ENCODE data around the gene PRRT1B. TPM values are rescaled to one million over a fixed set of nuclear protein-coding genes. Genes with fewer than 3 reads are reported as not detected.

Gene PRRT1B
- total RNA-seq, 1 experiment from 2014 or later = not detected

- H2AFZ ChIP-seq (ENCODE audit: low read length) = no peak overlapping the region
- H3K9ac ChIP-seq (ENCODE audit: low read length) = no peak overlapping the region
- no peak for DNase-seq
- no peak overlapping the region for H3K4me3 ChIP-seq (ENCODE audit: low read length)
- H3K27me3 ChIP-seq (ENCODE audit: low read length) = no peaks in the 10 kb centered on the region
- H3K27ac ChIP-seq (ENCODE audit: low read length) = no peak overlapping the region
- no peaks in the 10 kb centered on the region for H3K9me2 ChIP-seq (replicated peaks; ENCODE audit: insufficient read depth, low read length)
- H3K9me3 ChIP-seq (ENCODE audit: low read length) = no peaks in the 10 kb centered on the region
- no peaks in the 10 kb centered on the region for H3K79me2 ChIP-seq (ENCODE audit: low read length)
- H3K4me2 ChIP-seq (ENCODE audit: low read depth, low read length, poor library complexity, severe bottlenecking) = no peak overlapping the region
- H3K36me3 ChIP-seq (ENCODE audit: insufficient read depth, low read length) = no peaks in the 10 kb centered on the region
- no peaks in the 10 kb centered on the region for H3K4me1 ChIP-seq (ENCODE audit: low read length)
- no peaks in the 10 kb centered on the region for H4K20me1 ChIP-seq (ENCODE audit: insufficient read depth, low read depth, low read length)
These were observed 6.7 kb downstream of the PRRT1B start for GRCh38 chr9:131552030-131552429.

- no peaks in the 10 kb centered on the region for H3K36me3 ChIP-seq (ENCODE audit: insufficient read depth, low read length)
These were observed 8.9 kb downstream of the PRRT1B start for GRCh38 chr9:131554087-131554842.

GRCh38 chr9:131554843-131555351, 9.6 kb downstream of the PRRT1B start:
- H4K20me1 ChIP-seq (ENCODE audit: insufficient read depth, low read depth, low read length) = no peaks in the 10 kb centered on the region
- no peak overlapping the region for H3K4me3 ChIP-seq (ENCODE audit: low read length)
- no peak overlapping the region for H3K4me2 ChIP-seq (ENCODE audit: low read depth, low read length, poor library complexity, severe bottlenecking)
- H3K36me3 ChIP-seq (ENCODE audit: insufficient read depth, low read length) = no peaks in the 10 kb centered on the region
- no peak overlapping the region for H2AFZ ChIP-seq (ENCODE audit: low read length)
- H3K27me3 ChIP-seq (ENCODE audit: low read length) = no peaks in the 10 kb centered on the region
- H3K27ac ChIP-seq (ENCODE audit: low read length) = no peak overlapping the region
- no peaks in the 10 kb centered on the region for H3K79me2 ChIP-seq (ENCODE audit: low read length)
- no peak for DNase-seq
- no peaks in the 10 kb centered on the region for H3K9me3 ChIP-seq (ENCODE audit: low read length)
- H3K9me2 ChIP-seq (replicated peaks; ENCODE audit: insufficient read depth, low read length) = no peaks in the 10 kb centered on the region
- H3K9ac ChIP-seq (ENCODE audit: low read length) = no peak overlapping the region
- no peaks in the 10 kb centered on the region for H3K4me1 ChIP-seq (ENCODE audit: low read length)

More at GRCh38 chr9:131554087-131554842, 8.9 kb downstream of the PRRT1B start:
- Histone ChIP-seq H2AFZ (ENCODE audit: low read length) (no peak overlapping the region), H3K27me3 (ENCODE audit: low read length) (no peaks in the 10 kb centered on the region), H3K9me2 (replicated peaks; ENCODE audit: insufficient read depth, low read length) (no peaks in the 10 kb centered on the region), H3K4me2 (ENCODE audit: low read depth, low read length, poor library complexity, severe bottlenecking) (no peak overlapping the region), H3K79me2 (ENCODE audit: low read length) (no peaks in the 10 kb centered on the region), H3K4me3 (ENCODE audit: low read length) (no peak overlapping the region), H3K9me3 (ENCODE audit: low read length) (no peaks in the 10 kb centered on the region), H3K27ac (ENCODE audit: low read length) (no peak overlapping the region), H4K20me1 (ENCODE audit: insufficient read depth, low read depth, low read length) (no peaks in the 10 kb centered on the region), H3K4me1 (ENCODE audit: low read length) (no peaks in the 10 kb centered on the region), H3K9ac (ENCODE audit: low read length) (no peak overlapping the region)
- DNase-seq = peak; percentile 51

GRCh38 chr9:131555841-131556673, 10.7 kb downstream of the PRRT1B start:
- Histone ChIP-seq H3K9me3 (ENCODE audit: low read length) (no peaks in the 10 kb centered on the region), H4K20me1 (ENCODE audit: insufficient read depth, low read depth, low read length) (no peaks in the 10 kb centered on the region), H3K27me3 (ENCODE audit: low read length) (no peaks in the 10 kb centered on the region), H3K36me3 (ENCODE audit: insufficient read depth, low read length) (no peaks in the 10 kb centered on the region), H3K4me1 (ENCODE audit: low read length) (no peaks in the 10 kb centered on the region), H3K4me3 (ENCODE audit: low read length) (no peak overlapping the region), H3K4me2 (ENCODE audit: low read depth, low read length, poor library complexity, severe bottlenecking) (no peak overlapping the region), H3K79me2 (ENCODE audit: low read length) (no peaks in the 10 kb centered on the region), H3K27ac (ENCODE audit: low read length) (no peak overlapping the region), H3K9ac (ENCODE audit: low read length) (no peak overlapping the region), H2AFZ (ENCODE audit: low read length) (no peak overlapping the region), H3K9me2 (replicated peaks; ENCODE audit: insufficient read depth, low read length) (no peaks in the 10 kb centered on the region)
- no peak for DNase-seq

- no peaks in the 10 kb centered on the region for H4K20me1 ChIP-seq (ENCODE audit: insufficient read depth, low read depth, low read length)
- H2AFZ ChIP-seq (ENCODE audit: low read length) = no peak overlapping the region
- H3K79me2 ChIP-seq (ENCODE audit: low read length) = no peaks in the 10 kb centered on the region
- no peak overlapping the region for H3K4me2 ChIP-seq (ENCODE audit: low read depth, low read length, poor library complexity, severe bottlenecking)
- H3K27ac ChIP-seq (ENCODE audit: low read length) = no peak overlapping the region
- no peaks in the 10 kb centered on the region for H3K9me3 ChIP-seq (ENCODE audit: low read length)
- H3K27me3 ChIP-seq (ENCODE audit: low read length) = no peaks in the 10 kb centered on the region
- H3K4me3 ChIP-seq (ENCODE audit: low read length) = no peak overlapping the region
- no peaks in the 10 kb centered on the region for H3K36me3 ChIP-seq (ENCODE audit: insufficient read depth, low read length)
- no peak for DNase-seq
- no peaks in the 10 kb centered on the region for H3K4me1 ChIP-seq (ENCODE audit: low read length)
- H3K9me2 ChIP-seq (replicated peaks; ENCODE audit: insufficient read depth, low read length) = no peaks in the 10 kb centered on the region
- no peak overlapping the region for H3K9ac ChIP-seq (ENCODE audit: low read length)
These were observed 12.7 kb downstream of the PRRT1B start for GRCh38 chr9:131557855-131558548.

GRCh38 chr9:131559421-131560000, 14.2 kb downstream of the PRRT1B start:
- Histone ChIP-seq H3K9me2 (replicated peaks; ENCODE audit: insufficient read depth, low read length) (no peaks in the 10 kb centered on the region), H3K9ac (ENCODE audit: low read length) (no peak overlapping the region), H3K27me3 (ENCODE audit: low read length) (no peaks in the 10 kb centered on the region), H3K4me3 (ENCODE audit: low read length) (no peak overlapping the region), H3K79me2 (ENCODE audit: low read length) (no peaks in the 10 kb centered on the region), H3K27ac (ENCODE audit: low read length) (no peak overlapping the region), H4K20me1 (ENCODE audit: insufficient read depth, low read depth, low read length) (no peaks in the 10 kb centered on the region), H3K9me3 (ENCODE audit: low read length) (no peaks in the 10 kb centered on the region), H3K36me3 (ENCODE audit: insufficient read depth, low read length) (no peaks in the 10 kb centered on the region), H2AFZ (ENCODE audit: low read length) (no peak overlapping the region), H3K4me1 (ENCODE audit: low read length) (no peaks in the 10 kb centered on the region), H3K4me2 (ENCODE audit: low read depth, low read length, poor library complexity, severe bottlenecking) (no peak overlapping the region)
- DNase-seq = no peak

GRCh38 chr9:131562032-131562959, 17.0 kb downstream of the PRRT1B start:
- H4K20me1 ChIP-seq (ENCODE audit: insufficient read depth, low read depth, low read length) = no peaks in the 10 kb centered on the region
- no peaks in the 10 kb centered on the region for H3K9me3 ChIP-seq (ENCODE audit: low read length)
- H3K4me3 ChIP-seq (ENCODE audit: low read length) = no peak overlapping the region
- H3K4me1 ChIP-seq (ENCODE audit: low read length) = no peaks in the 10 kb centered on the region
- no peak overlapping the region for H3K9ac ChIP-seq (ENCODE audit: low read length)
- DNase-seq = no peak
- H3K27ac ChIP-seq (ENCODE audit: low read length) = no peak overlapping the region
- H3K9me2 ChIP-seq (replicated peaks; ENCODE audit: insufficient read depth, low read length) = no peaks in the 10 kb centered on the region
- H2AFZ ChIP-seq (ENCODE audit: low read length) = no peak overlapping the region
- H3K27me3 ChIP-seq (ENCODE audit: low read length) = no peaks in the 10 kb centered on the region
- H3K4me2 ChIP-seq (ENCODE audit: low read depth, low read length, poor library complexity, severe bottlenecking) = no peak overlapping the region
- H3K79me2 ChIP-seq (ENCODE audit: low read length) = no peaks in the 10 kb centered on the region
- H3K36me3 ChIP-seq (ENCODE audit: insufficient read depth, low read length) = no peaks in the 10 kb centered on the region
